DMS79 treated with DMSO at 0.1 percent for 48 hours (cell line): ENCODE measurements around the gene FASTKD3.
"Not testable (repeated sequence)": the region's sequence is repeated elsewhere in the genome, so short reads cannot be mapped to it uniquely, and the experiment has no call there.

Experiments
- DNase-seq: peaks from one replicate; lab custom pipeline; 2025; lab: John Stamatoyannopoulos, UW

FASTKD3 gene, protein sequence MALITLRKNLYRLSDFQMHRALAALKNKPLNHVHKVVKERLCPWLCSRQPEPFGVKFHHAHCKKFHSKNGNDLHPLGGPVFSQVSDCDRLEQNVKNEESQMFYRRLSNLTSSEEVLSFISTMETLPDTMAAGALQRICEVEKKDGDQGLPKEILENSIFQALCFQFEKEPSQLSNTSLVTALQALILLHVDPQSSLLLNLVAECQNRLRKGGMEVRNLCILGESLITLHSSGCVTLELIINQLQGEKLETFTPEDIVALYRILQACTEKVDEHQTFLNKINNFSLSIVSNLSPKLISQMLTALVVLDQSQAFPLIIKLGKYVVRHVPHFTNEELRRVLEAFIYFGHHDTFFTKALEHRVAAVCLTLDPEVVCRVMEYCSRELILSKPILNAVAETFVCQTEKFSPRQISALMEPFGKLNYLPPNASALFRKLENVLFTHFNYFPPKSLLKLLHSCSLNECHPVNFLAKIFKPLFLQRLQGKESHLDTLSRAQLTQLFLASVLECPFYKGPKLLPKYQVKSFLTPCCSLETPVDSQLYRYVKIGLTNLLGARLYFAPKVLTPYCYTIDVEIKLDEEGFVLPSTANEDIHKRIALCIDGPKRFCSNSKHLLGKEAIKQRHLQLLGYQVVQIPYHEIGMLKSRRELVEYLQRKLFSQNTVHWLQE

DNA sequence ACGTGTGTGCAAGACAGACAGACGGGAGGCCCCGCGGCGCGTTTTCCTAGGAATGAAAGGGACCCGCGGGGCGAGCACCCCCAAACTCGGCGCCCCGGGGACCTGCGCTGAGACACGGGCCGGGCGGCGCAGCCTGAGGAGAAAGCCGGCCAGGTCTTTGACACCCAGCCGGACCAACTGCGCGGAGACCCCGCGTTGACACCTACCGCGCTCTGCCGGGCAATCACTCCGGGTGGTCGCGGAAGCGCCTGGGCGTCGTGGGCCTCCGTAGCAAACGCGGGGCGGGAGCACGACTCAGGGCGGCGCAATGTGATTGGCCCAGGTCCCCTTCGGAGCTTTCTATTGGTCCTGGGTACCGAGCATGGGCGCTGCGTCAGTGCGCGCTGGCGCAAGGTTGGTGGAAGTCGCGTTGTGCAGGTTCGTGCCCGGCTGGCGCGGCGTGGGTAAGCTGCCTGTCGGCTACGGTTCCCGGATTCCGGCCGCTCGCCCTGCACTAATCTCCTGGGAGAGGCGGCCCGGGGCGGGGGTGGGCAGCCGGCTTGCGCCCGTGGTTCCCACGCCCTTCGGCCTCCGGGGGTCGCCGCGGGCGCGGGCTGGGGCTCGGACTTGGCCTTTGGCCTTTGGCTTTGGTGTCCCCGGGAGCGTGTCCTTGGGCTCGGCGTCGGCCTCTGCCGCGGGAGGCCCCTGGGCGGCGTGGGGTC is at the start of gene FASTKD3, which contains the start of gene MTRR:
Gene FASTKD3 (minus strand): TSS at position 259 of the 701 bp plus-strand sequence. CDS start 948 bp downstream, outside the sequence.
Gene MTRR (plus strand): TSS at position 376 of the 701 bp plus-strand sequence. CDS start 1,647 bp downstream, outside the sequence.
- DNase-seq, result peak; percentile 73

DNA sequence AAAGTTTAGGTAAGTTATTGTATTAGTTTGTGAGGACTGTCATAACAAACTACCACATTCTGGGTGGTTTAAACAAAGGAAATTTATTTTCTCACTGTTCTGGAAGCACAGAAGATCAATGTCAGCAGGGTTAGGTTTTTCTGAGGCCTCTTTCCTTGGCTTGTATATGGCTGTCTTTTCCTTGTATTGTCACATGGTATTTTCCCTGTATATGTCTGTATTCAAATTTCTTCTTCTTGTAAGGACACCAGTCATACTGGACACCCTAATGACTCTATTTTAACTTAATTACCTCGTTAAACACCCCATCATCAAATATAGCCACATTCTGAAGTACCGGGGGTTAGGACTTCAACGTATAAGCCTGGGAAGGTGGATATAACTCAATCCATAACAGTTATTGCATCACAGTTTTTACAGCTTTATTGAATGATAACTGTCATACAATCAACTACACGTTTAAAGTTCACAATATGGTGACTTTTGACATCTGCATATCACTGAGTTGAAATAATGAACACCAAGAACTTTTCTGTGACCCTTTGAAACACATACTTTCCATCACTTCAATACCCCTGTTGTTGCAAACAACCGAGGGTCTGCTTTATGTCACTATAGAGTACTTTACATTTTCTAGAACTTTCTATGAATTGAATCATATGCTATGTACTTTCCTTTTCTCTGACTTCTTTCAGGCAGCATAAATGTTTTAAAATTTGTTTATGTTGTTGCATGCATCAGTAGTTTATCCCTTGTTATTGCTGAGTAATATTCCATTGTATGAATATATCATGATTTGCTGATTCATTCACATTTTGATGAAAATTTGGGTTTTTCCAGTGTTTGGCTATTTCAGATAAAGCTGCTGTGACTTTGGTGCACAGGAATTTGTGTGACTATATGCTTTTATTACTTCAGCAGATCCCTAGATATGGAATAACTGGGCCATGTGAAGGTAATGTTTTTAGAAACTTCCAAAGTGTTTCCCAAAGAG is 48.6 kb upstream of the FASTKD3 start:
- DNase-seq, result no peak

DNA sequence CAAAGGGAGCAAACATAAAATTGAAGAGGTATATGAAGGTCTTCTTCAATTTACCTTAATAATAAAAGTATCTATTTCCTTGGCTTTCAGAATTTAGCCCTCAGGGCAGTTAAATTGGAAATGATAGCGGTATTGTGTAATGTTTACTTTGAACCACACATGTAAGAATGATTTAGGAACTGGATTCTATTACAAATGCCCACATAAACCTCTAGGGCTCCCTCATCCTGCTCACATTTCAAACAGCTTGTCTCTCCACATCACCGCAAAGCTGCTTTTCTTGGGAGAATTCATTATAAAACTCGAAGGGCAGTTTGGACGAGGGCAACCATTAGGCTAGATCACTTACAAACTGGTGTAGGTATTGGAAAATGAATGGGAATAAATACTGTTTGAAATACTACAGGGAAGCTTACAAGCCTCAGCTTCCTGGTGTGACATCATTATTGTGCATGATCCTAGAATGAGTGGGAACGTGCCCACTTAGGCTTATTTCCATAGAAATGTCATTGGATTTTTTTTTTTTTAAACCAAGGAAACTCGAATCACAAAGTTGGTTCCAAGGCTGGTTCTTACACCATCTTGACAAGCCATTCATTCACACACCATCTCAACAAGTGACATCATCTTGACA is 47.5 kb upstream of the FASTKD3 start:
- DNase-seq, result no peak

DNA sequence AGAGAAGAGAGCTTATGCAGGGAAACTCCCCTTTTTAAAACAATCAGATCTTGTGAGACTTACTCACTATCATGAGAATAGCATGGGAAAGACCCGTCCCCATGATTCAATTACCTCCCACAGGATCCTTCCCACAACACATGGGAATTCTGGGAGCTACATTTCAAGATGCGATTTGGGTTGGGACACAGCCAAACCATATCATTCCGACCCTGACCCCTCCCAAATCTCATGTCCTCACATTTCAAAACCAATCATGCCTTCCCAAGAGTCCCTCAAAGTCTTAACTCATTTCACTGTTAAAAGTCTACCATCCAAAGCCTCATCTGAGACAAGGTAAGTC is 42.6 kb upstream of the FASTKD3 start:
- DNase-seq, result not testable (repeated sequence)

DNA sequence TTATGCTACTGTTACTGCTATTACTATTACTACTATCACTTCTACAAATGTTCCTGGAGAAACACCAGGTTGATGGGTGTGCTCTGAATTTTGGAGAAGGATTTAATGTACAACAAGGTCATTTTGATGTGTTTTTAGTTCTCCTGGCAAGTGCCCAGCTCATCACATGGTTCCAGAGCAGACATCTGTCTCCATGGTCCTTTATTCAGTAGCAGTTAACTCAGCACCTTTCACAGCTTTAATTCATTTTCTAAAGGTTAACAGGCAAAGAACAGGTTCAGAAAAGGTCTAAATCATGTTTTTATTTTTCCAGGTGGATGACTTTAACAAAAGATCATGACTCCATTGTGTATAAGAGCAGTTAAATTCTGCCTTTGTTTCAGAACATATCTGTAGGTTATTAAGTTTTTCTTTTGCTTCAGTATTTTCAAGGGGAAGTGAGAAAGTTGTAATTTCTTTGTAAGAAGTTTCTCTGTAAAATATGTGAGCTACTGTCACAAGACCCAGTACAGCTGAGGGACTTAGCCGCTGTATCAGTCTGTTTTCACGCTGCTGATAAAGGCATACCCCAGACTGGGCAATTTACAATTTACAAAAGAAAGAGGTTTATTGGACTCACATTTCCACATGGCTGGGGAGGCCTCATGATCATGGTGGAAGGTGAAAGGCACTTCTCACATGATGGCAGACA is 42.1 kb upstream of the FASTKD3 start:
- DNase-seq, result no peak

DNA sequence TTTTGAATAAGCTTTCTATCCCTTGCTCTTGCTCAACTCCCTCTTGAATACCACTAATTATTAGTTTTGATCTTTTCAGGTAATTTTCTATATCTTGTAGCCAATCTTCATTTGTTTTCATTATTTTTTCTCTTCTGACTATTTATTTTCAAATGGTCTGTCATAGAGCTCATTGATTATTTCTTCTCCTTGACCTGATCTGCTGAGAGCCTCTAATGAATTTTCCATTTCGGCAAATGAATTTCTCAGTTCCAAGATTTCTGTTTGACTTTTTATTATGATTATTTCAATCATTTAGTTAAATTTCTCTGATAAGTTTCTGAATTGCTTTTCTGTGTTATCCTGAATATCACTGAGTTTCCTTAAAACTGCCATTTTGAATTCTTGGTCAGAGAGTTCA is 39.5 kb upstream of the FASTKD3 start:
- DNase-seq, result no peak

DNA sequence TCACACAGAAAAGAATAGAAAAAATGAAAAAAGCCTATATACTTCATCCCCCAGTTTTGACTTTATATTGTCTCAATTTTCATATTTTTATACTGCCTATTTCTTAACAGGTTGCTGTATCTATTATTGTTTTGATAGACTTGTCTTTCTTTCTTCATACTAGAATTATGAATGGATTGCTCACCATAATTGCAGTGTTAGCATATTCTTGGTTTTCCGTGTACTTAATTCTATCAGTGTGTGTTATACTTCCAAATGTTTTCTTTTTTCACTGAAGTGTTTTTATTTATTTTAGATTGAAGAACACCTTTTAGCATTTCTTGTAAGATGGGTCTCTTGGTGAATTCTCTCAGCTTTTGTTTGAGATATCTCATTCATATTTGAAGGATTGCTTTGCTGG is 38.8 kb upstream of the FASTKD3 start:
- no peak for DNase-seq

DNA sequence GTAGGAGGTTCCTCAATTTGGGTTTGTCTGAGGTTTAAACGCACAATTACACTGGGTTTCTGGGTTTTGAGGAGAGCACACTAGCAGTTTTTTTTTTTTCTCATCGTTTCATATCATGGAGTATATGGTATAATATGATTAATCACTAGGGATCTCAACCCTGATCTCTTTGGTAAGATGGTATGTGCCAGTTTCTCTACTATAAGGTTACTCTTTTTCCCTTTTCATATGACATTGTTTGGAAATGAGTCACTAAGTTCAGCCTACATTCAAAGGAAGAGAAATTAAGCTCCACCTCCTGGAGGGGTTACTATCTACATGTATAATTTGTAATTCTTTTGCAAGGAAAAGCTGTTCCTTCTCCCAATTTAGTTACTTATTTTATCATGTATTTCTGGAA is 35.3 kb upstream of the FASTKD3 start:
- DNase-seq, result no peak

DNA sequence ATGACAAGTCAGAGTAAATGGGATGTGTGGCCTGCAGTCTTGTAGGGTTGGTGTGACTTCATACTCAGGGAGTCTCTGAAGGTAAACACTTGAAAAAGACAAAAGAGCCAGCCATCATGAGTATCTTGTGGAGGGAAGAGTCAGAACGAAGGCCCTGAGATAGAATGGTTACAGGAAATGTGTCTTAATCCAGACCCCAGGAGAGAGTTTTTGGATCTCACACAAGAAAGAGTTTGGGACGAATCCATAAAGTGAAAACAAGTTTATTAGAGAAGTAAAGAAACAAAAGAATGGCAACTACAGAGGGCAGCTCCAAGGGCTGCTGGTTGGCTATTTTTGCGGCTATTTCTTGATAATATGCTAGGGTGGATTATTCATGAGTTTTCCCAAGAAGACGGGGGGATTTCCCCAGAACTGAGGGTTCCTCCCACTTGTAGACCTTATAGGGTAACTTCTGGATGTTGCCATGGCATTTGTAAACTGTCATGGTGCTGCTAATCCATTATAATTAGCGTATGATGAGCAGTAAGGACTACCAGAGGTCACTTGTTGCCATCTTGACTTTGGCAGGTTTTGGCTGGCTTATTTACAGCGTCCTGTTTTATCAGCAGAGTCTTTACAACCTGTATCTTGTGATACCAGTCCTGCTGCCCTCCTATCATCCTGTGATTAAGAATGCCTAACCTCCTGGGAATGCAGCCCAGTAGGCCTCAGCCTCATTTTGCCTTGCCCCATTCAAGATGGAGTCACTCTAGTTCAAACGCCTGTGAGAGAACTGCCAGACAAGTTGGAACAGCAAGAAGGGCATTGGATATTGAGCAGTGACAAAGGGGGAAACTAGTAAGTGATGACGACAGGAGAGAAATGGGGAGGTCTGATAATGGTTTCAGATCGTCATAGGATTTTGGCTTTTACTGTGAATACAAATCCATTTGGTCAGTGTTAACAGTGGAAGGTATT is 34.1 kb upstream of the FASTKD3 start:
- no peak for DNase-seq

DNA sequence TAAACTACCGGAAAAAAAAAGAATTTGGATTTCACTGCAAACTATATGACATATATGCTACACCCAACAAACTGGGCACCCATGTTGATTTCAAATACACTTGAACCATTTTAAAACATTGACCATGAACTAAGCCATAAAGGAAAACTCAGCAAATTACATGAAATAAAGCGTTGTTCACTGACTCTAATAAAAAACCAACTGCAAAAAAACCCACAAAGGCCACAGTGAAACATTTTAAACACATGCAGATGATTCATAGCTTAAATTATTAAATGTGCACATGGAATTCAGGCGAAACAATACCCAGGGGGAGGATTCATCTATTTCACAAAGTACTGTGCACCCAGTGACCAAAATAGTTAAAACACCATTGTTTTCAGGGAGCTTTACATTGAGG is 33.4 kb upstream of the FASTKD3 start:
- no peak for DNase-seq

DNA sequence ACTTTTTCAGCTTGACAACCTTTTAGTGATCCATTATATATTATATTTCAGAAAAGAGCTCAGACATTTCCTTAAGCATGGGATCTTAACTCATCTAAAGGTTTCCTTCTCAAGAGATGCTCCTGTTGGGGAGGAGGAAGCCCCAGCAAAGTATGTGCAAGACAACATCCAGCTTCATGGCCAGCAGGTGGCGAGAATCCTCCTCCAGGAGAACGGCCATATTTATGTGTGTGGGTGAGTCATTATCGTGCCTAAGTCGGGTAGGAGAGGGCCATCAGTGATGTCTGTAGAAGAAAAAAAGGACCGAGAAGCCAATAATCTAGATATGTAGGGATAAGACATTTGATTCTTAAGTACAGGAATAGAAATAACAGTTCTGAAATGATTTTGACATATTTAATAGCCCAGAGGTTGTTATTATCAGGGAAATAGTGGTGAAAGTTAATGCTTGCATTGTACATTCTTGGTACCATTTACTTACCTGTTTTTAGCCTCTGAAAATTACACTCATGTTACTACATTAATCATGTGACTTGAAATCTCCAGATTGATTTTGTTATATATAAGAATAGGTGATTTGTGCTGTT is 28.3 kb upstream of the FASTKD3 start:
- no peak for DNase-seq

DNA sequence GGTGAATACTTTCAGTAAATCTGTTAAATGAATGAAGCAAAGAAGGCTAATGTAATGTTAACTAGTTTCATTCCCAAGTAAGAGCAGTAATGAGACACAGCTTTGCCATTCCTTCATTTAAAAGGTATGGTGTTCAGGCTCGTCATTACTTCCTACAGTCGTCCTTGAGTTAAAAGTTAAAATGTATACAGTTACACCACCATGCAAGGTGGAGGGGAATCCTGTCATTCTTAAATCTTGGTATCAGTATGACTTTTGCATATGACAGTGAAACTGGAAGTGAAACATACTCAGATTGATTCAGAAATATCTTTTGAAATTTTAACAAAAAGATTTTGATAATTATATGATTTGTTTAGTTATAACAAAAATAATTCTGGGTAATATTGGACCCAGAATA is 26.0 kb upstream of the FASTKD3 start:
- DNase-seq, result no peak

DNA sequence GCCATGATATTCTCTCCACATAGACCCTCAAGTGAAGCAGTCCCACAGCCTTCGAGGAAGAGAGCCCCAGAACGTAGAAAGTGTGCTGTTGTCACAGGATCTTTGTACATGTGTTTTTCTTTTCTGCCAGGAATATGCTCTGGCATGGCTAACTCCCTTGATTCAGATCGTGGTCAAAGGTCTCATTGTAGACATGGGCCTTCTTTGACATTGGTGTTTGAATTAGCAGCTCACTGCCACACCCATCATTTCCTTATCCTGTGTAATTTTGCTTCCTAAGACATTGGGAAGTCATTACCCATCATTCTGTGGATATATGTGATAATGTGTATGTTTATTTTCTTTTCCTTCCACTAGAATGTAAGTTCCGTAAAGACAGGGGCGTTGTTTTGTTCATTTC is 25.6 kb upstream of the FASTKD3 start:
- no peak for DNase-seq

DNA sequence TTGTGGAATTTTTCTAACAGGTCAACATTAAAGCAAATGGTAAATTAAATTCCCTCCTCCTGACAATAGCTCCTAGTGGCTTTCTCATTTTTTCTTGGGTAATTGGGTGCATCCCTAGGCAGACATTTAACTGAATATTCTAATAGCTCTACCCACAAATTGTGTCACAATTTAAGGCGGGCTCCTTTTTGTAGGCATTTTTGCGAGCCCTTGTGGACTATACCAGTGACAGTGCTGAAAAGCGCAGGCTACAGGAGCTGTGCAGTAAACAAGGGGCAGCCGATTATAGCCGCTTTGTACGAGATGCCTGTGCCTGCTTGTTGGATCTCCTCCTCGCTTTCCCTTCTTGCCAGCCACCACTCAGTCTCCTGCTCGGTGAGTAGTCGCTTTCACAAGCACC is 20.1 kb upstream of the FASTKD3 start:
- DNase-seq, result no peak

DNA sequence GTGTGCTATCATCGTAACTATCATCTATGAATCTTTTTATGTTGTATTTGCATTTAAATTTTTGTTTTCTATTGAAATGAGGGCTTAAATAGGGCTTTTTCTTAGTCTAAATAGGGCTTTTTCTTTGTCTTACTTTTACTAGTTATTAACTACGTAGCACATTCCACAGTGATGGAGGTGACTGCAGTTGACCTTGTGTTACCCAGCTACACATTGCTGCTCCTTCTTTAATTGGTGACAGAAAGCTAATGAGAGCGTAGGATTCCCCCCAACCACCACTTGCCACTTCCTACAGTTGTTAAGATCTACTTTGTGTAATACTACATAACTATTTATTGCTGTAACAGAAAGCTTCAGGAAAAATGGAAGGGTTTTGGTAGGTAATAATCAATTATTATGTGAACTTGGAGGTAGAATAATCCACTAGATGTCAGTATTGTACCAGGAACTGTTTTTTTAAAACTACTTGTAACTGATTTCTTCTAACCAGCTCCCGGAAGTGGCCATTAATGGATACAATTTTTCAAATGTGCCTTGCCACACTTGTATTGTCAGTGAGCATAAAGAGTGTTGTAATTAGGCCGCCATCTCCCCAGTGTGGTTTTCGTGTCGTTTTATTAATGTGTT is 18.1 kb upstream of the FASTKD3 start:
- peak; percentile 93 for DNase-seq

DNA sequence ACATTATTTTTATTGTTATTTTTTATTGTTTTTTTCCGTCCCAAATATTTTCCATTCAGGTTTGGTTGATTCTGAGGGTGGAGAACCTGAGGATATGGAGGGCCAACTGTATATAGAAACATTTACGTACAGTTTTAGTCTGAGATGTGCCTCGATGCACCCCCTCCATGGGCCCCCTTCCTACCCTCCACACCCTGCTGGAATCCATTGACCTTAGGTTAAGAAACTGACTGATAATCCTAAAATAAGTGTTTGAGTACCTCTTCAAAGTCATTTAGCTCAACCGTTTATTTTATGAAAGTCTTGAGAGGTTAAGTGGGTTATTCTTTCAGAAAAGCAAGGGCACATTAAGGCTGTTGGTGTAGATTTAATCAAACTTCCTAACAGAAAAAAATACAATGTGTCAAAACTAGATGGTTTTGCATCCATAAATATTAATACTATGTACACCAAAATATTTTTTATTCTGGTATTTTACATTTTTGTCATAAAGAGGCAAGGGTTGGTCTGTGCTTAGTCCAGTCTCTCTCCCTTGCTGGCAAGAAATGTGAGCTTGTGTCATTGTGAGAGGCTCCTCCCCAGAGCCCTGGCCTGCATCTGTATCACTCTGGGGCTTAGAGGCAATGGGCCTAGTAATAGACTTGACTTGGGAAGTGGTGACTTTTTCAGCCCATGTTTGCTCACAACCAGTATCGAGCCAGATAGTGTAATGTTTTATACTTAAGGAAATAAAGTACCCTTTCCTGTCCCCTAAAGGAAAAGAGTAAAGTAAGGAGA is 15.8 kb upstream of the FASTKD3 start:
- DNase-seq, result peak; percentile 91

DNA sequence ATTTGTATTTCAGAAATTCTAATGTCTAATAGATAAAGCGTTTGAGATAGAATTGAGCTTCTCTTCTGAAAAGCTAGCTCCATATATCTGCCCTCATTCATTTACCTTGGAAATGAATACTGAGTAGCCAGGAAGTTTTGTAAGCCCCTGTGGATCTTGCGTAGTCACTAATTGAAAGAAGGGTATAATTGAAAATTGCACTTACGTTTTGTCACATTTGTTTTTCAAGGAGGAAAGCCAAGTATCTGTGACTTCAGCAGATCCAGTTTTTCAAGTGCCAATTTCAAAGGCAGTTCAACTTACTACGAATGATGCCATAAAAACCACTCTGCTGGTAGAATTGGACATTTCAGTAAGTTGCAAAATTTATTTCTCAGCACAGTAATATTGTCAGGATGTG is 14.1 kb upstream of the FASTKD3 start:
- peak; percentile 75 for DNase-seq

DNA sequence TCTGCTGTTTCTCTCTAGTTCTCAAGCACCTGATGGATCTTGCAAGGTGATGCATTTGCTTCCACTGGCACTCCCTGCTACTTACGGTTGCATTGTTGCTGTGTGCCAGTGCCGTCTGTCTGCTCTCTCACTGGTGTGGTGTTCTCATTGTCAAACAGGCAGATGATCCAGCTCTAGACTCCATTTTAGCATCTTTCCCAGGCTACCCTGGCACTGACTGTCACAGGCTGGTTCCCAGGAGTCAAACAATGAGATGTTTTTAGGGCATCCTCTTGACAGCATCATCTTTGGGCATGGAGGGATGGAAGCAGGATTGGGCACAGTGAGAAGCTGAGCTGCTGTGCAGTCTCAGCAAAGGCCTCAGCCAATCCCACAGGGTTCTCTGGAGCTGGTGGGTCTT is 13.0 kb upstream of the FASTKD3 start:
- no peak for DNase-seq
